Frontal cortex (tissue), 4 donors: ENCODE results near the gene NPHP4. TPM values are rescaled to one million over a fixed set of nuclear protein-coding genes. Genes with fewer than 3 reads are reported as not detected.
"Not testable (repeated sequence)": the region's sequence is repeated elsewhere in the genome, so short reads cannot be mapped to it uniquely, and the experiment has no call there.

Experiments used
- DNase-seq, 2 donors: peaks; one replicate each; pipeline ENCODE4 v3.0.0; 2012; ENCODE audit warnings: low spot score in 2 of 2
- FAIRE-seq: peaks from 2 replicates; lab custom pipeline; 2012; peaks lifted over from hg19 to GRCh38; lab: Jason Lieb, UNC
- total RNA-seq: library from RNA; depleted of rRNA; stranded (reverse); fragments of >200 nt; gene quantifications from one replicate; pipeline ENCODE4 v1.2.3, GENCODE V29; 2014
- donor health status: control.
- donor health status: control.
- donor health status: control.

The NPHP4 gene
- total RNA-seq, 1 donor from 2014 or later, result 8.2 TPM

DNA sequence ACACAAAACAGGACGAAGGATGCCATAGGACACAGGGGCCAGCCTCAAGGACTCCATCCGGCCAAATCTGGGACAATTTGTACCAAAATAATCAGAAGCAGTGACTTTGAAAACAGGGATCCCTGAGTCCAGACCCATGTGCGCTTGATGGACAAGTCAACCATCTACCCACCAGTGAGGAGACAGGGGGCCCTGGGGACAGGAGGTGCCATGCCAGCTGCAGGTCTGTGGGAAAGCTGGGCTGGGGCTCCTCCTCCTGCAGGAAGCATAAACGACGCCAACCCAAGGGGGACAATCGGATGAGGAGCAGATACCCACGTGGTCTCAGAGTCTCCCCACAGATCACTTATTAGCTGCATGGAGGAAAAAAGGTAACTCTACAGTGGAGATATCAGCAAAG is 50.6 kb downstream of the NPHP4 start:
- DNase-seq, result no peak
- no peak for FAIRE-seq

DNA sequence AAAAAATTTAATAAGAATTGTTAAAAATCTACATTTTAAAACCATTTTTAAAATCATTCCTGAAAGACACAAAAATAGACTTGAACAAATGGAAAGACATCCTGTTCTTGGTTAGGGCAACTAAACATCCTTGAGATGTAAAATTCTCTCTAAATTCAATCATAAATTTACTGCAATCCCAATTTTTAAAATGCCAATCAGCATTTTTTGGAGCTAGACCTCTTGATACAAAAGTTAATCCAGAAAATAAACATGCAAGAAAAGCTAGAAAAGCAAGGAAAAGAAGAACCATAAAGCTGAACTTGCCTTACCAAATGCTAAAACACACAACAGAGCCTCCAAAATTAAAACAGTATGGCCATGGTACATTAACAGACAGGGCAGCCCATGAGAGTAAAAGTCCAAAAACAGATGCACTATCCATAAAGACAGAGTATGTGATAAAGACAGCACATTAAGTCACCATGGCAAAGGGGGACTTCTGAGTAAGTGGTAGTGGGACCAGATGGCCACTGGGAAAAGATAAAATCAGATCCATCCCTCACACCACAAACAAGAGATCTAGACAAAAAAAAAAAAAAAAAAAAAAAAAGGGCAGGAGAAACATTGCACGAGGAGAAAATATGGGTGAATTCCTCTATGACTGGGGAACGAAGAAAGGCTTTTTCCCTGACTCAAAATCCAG is 51.4 kb downstream of the NPHP4 start:
- DNase-seq, result no peak
- FAIRE-seq, result no peak

DNA sequence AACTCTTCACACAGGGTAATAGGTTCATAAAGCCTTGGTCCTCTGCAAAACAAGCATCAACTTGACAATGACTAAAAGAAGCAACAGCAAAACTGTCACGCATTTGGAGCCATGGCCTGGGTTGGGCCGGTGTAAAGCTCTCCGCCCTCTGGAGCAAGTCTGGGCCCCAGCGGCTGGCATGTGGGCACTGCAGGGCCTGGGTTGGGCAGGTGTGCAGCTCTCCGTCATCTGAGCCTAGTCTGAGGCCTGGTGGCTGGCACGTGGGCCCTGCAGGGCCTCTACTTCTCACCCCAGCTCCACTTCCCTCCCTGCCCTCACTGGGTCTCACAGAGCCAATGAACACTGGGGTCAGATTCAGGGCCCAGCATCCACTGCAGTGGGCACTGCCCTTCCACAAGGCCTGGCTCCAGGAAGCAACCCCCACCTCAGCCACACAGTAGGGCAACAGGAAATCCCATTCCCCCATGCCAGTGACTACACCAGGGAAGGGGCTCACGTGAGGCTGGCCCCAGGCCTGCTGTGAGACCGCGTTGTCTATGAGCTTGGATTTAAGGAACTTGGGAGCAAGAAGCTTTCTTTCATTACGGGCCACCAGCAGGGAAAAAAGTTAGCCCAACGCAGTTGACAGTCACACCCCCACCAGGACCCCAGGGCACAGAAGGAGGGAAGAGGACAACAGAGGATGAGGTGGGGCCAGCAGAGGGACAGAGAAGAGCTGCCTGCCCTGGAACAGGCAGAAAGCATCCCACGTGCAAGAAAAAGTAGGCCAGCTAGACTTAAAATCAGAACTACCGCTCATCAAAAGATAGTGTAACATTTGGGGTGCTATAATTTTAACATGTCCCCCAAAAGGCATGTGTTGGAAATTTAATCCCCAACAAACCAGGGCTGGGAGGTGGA is 52.7 kb downstream of the NPHP4 start:
- no peak for DNase-seq
- no peak for FAIRE-seq

DNA sequence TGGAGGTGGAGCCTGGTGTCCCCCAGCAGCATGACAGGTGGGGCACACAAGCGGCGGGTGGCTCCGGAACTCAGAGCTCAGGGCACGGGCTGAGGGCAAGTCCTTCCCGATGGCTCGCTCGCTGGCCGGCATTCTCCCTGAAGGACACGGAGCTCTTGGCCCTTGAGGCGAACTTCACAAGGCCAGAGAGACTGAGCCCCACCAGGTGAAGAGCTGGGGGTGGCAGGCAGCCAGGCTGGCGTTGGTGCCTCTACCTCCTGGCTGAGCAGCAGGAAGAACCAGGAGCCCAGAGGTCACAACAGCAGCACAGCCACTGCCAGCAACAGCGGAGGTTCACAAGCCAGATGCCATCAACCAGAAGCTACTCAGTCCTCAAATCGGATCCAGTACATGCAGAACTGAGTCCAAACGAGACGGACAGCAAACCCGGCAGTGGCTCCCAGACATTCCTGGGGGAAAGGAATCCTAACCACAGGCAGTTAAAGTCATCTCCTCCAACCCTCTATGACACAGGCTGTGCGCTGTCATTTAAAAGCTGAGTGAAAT is 54.1 kb downstream of the NPHP4 start:
- DNase-seq, result no peak

DNA sequence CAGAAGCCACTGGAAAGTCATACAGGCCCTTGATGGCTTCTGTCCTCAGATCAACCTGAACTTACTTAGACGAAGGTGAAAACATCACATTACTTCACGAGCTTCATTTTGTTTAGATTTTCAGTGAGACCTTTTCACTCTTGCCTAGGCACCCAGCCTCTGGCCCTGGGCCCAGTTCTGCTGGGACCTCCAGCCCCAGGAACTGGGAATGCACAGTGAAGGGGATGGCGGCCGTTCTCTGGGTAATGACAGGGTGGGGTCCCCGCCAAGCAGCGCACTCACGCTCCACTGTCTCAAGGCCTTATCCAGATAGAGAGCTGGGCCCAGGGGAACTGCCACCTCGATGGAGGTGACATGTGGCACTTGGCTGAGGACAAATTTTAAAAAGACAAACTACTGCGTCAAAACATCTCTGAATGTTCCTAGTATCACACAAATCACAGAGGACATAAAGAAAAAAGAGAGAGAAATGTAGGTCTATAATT is 54.8 kb downstream of the NPHP4 start:
- no peak for DNase-seq
- no peak for FAIRE-seq

More for the DNA sequence above, 54.1 kb downstream of the NPHP4 start:
- no peak for FAIRE-seq

DNA sequence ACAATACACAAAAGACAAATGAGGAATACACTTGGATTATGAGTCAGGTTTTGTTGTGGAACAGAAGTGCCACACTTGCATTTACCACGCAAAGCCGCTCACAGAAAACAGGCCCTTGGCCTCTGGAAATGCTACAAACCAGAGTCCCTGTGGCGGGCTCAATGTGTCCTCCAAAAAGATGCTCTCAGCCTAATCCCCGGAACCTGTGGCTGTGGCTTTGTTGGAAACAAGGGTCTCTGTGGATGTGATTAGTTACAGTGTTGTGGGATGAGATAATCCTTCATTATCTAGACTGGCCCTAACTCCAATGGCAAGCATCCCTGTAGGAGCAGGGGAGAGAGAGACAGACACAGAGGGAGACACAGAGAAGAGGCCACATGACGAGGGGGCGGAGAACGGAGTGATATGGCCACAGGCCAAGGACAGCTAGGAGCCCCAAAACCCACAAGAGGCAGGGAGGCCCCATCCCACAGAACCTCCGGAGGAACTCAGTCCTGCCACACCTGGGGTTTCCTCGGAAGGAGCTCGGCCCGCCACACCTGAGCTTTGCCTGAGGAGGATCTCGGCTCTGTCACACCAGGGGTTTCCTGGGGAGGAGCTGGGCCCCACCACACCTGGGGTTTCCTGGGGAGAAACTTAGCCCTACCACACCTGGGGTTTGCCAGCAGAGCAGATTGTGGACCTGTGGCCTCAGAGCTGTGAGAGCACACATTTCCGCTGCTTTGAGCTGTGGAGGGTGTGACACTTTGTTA is 55.4 kb downstream of the NPHP4 start:
- DNase-seq, result no peak
- FAIRE-seq, result no peak

DNA sequence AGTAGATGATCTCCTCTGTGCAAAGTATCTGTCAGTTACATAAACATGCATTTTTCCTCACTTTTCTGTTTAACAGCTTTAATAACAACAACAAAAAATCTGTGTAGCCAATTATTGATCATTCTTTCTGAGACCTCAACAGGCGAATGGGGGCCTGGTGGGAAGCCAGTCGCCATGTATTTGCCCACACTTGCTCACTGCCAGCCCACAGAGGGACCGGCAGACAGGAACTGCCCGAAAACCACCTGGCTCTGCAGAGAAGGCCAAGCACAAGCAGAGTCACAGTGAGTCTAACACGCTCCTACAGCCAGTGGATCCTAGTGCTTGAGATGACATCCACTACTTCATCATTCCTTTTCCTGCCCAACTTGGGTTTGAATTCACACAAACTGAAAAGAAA is 56.1 kb downstream of the NPHP4 start:
- FAIRE-seq (no peak), DNase-seq (no peak)

DNA sequence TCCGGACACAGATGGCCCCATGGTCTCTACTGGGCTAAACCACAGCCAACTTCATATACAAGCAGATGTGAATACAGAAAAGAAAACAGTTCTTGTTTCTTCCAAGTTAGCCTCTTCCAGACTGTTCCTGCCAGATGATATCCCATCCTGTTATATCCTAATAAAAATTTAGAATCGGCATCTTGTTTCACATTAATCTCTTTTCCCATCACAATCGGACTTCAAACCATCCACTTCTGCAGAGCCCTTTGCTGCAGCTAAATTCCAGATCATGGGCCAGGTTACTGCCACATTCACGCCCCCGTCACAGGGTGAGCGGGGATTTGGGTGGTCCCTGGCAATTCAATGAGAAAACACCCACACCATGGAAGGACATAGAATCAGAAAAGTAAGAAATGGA is 57.2 kb downstream of the NPHP4 start:
- no peak for FAIRE-seq
- no peak for DNase-seq

DNA sequence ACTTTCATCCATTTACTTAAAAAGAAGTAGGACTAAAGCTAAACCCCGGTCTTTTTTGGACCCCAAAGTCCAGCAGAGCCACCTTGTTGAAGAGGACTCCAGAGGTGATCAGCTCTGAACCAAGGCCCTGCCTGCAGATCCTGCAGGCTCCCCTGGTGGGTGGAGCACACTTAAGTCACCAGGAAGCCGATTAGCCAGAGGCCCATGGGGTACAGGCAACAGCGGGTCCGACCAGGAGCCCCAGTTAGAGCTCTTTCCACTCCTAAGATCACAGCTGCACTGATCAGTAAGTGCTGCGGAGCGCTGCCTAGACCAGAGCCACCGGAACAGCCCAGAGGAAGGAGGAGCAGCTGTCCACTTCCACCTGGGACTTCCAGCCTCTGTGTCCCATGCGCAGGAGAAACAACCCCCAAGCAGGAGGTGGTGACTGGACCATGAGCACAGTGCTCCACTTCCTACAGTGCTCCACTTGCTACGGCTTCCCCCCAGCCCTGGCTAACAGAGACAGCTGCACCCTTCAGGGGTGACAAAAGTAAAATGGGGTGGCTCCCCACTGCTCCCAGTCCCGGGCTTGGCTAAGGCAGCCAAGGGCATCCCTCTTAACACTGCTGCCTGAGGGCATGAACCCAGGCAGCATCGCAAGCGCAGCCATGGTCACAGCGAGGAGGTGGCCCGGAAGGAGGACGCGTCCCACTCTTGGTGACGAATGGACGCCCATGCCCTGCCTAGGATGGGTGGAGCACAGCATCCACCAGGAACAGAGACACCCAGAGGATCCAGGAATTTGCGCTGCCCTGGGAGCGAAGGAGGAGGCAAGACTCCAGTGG is 58.0 kb downstream of the NPHP4 start:
- no peak for FAIRE-seq
- DNase-seq, result no peak

DNA sequence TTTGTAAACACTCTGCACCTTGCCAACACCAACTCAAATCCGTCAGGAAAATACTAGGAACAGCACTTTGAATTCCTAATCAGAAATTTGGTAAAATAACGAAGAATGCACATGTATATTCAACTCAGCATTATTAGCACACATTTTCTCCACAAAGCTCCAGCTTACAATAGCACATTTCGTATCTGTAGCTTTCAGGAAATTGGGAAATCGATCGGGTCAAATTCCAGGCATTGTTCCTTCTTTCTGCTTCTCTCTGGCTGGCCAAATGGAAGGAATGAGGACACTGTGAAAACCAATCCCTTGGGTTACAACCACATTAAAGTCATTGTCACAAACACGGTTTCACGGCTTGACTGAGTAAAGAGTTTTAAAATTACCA is 58.6 kb downstream of the NPHP4 start:
- FAIRE-seq, result no peak
- no peak for DNase-seq

DNA sequence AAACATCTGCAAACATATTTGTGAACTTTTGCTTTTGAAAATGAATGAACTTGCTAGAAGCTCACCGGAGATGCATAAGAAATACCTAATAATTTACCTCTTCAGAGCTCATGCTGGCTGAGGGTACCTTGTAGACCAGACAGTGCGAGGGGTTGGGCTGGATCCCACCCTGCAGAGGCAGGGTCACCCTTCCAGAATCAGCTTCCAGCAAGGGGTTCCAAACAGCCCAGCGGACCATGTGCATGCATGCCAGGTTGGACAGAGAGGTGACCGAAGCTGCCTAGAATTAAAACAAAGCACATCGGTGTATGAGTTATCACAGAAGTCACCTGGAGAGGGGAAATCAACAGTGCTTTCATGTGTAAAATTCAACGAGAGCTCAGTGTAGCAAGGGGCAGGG is 59.2 kb downstream of the NPHP4 start:
- no peak for FAIRE-seq
- DNase-seq, result no peak

DNA sequence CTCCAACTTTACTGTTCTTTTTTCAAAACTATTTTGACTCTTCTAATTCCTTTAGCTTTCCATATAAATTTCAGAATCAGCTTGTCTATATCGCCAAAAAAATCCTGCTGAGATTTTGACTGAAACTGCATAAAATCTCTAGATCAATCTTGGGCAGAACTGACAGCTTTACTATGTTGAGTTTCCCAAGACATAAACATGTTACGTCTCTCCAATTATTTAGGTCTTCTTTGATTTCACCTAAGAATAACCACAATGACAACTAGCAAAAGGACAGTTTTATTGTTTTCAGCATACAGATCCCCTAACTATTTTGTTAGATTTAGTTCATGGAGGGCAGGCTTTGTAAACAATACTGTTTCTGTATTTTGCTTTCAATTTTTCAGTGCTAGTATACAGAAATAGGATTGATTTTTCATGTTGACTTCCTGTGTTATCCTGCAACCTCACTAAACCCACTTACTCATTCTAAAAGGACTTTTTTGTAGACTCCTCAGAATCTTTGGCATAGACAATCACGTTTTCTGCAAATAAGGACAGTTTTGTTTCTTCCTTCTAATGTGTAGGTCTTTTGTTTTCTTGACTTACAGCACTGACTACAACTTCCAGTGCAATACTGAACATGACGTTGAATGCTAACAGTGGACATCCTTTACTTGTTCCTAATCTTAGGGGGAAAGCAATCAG is 63.4 kb downstream of the NPHP4 start:
- DNase-seq, result no peak
- no peak for FAIRE-seq

DNA sequence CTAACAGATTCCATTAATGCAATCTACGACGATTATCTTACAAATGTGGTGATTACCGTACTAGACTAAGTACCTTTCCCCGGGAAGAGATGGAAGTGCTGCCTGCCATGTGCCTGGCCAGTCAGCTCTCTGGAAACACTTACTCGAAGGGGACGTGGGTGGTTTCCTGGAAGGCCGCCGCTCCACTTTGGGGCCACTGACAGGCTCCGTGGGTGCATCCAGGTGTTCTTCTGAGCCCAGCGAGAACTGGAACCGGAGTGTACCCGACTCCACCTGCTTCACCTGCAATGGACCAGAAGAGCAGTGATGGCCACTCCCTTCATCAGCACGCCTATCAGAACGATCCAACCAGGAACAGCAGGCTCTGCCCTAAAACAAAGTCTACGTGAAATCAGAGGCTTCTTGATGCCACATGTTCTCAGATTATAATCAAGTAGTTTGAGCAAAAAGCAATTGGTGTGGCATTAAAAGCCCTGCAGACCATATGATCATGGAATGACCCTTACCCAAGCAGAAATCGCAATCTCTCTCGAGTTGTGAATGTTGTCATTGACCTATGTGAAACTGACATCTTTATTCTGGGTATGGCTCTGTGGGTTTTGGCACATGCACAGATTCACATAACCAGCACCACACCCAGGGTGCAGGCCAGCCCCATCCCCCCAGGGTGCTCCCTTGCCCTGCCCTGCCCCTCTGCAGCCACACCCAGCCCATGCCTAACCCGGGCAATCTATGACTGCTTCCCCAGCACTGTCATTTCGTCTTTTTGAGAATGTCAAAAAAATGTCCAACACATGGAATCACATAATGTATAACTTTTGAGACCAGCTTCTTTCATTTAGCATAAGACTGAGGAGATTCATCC is 64.5 kb downstream of the NPHP4 start:
- DNase-seq, result no peak
- FAIRE-seq, result no peak

DNA sequence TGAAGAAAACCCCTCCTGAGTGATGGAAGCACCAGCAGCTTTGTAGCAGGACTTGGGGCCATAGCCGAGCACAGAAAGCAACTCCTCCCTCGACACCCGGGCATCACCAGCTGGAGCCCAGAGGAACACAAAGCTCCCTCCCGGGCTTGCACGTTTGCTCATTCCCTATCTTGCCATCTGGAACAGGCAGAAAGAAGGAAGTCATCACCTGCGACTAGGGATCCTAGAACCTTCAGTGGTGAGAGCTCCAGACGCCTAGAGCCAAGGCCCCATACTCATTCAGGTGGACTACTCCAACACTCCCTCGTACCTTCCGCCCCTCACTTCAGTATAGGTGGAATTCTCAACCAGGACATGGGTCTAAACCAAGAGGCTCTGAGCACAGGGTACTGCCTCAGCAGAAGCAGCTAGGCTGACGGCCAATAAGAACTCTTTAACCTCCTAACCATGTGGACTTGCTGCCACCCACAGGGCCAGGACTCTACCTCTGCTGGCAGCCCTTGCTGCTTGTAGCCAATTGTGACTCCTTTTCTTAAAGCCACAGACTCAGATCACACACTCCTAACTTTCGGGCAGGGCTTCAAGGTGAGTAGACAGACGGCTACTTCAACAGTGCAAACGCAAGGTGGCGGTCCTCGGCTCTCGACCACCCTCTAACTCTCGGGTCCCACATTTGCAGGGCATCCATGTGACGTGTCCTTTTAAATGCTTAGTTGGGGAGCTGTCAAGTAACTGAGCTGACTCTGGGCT is 65.4 kb downstream of the NPHP4 start:
- no peak for FAIRE-seq

DNA sequence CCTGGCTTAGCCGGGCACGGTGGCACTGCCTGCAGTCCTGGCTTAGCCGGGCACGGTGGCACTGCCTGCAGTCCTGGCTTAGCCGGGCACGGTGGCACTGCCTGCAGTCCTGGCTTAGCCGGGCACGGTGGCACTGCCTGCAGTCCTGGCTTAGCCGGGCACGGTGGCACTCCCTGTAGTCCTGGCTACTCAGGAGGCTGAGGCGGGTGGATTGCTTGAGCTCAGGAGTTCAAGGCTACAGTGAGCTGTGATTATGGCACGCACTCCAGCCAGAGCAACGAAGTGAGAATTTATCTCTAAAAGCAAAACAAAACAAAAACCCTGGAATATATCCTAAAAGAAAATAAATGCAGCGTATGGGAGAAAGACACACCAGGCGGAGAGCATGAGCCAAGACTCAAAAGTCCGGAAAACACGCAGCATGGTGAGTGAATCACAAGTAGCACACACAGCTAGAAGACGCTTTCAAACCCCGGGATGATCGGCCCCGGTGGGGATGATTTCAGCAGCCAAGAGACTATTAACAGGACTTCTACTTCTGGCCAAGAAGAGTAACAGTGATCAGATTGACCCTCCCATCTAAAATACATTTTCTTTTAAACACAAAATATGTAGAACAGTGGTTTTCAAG is 69.4 kb downstream of the NPHP4 start:
- FAIRE-seq, DNase-seq: not testable (repeated sequence)

More for the DNA sequence above, 65.4 kb downstream of the NPHP4 start:
- DNase-seq, result no peak

DNA sequence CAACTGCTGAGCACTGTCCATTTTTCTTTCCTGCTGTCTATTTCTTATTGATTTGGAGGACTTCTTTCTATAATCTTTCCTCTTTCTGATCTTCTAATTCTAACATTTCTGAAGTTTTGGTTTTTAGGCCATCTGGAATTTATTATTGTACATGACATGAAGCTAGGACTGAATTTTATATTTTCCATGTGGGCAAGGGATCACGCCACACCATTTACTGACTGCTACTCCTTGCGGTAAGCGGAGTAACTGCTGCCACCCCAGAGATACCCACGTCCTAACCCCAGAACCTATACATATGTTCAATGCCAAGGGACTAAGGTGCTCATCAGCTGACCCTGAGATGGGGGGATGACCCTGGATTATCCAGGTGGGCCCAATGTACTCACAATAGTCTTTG is 70.6 kb downstream of the NPHP4 start:
- DNase-seq (no peak), FAIRE-seq (no peak)

DNA sequence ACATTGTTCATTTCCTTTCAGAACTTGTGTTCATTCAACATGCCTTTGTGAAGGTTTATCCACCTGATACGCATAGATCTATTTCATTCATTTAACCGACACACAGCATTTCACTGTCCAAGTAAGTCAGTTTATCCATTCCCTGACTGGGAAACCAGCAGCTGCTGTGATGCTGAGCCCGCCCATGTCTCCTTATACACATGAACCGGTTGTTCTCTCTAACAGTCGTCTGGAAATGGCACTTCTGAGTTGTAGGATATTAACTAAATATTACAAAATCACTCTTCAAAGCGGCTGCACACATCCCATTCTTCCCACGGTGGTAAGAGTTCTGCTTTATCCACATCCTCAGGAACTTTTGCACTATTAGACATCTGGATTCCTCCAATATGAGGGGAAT is 71.1 kb downstream of the NPHP4 start:
- FAIRE-seq, result no peak
- DNase-seq, result no peak
